HG03066 (cell line): Measurements from ENCODE around the gene SERPIND1.
"Not testable (repeated sequence)": the region's sequence is repeated elsewhere in the genome, so short reads cannot be mapped to it uniquely, and the experiment has no call there.

Experiments used
- ATAC-seq: cut with Tn5 transposase; IDR thresholded peaks from one replicate; pipeline ENCODE4 v1.9.1; 2021; ENCODE audit warnings: low read depth; ENCODE audit not compliant: unreplicated experiment

SERPIND1 gene

GRCh38 chr22:20773793-20774212 is at the start of gene SERPIND1:
SERPIND1 (plus strand) TSS chr22:20774113; CDS start chr22:20779313, 5,200 bp downstream.
- no peak for ATAC-seq

GRCh38 chr22:20724676-20725454 is 49.0 kb upstream of the SERPIND1 start:
- ATAC-seq: no peak

GRCh38 chr22:20725987-20726558 is 47.8 kb upstream of the SERPIND1 start:
- ATAC-seq: no peak

GRCh38 chr22:20727118-20728015 is 46.5 kb upstream of the SERPIND1 start:
- no peak for ATAC-seq

GRCh38 chr22:20728523-20729190 is 45.3 kb upstream of the SERPIND1 start:
- no peak for ATAC-seq

- ATAC-seq: no peak
Observed at GRCh38 chr22:20729194-20729593, 44.7 kb upstream of the SERPIND1 start.

GRCh38 chr22:20732431-20732830 is 41.5 kb upstream of the SERPIND1 start:
- not testable (repeated sequence) for ATAC-seq

- not testable (repeated sequence) for ATAC-seq
Observed at GRCh38 chr22:20735356-20736162, 38.4 kb upstream of the SERPIND1 start.

GRCh38 chr22:20736891-20737290 is 37.0 kb upstream of the SERPIND1 start:
- ATAC-seq: not testable (repeated sequence)

GRCh38 chr22:20738394-20739089 is 35.4 kb upstream of the SERPIND1 start:
- ATAC-seq: no peak

- ATAC-seq: no peak
Observed at GRCh38 chr22:20740222-20740951, 33.5 kb upstream of the SERPIND1 start.

- ATAC-seq: no peak
Observed at GRCh38 chr22:20741008-20741633, 32.8 kb upstream of the SERPIND1 start.

GRCh38 chr22:20741634-20742581 is 32.0 kb upstream of the SERPIND1 start:
- ATAC-seq: no peak

- ATAC-seq: no peak
Observed at GRCh38 chr22:20742764-20743163, 31.1 kb upstream of the SERPIND1 start.

- ATAC-seq: no peak
Observed at GRCh38 chr22:20744456-20744855, 29.5 kb upstream of the SERPIND1 start.

- ATAC-seq: no peak
Observed at GRCh38 chr22:20745119-20745518, 28.8 kb upstream of the SERPIND1 start.
